ENCODE data around the gene SYNM.
"Not testable (repeated sequence)": the region's sequence is repeated elsewhere in the genome, so short reads cannot be mapped to it uniquely, and the experiment has no call there.

The SYNM gene, protein sequence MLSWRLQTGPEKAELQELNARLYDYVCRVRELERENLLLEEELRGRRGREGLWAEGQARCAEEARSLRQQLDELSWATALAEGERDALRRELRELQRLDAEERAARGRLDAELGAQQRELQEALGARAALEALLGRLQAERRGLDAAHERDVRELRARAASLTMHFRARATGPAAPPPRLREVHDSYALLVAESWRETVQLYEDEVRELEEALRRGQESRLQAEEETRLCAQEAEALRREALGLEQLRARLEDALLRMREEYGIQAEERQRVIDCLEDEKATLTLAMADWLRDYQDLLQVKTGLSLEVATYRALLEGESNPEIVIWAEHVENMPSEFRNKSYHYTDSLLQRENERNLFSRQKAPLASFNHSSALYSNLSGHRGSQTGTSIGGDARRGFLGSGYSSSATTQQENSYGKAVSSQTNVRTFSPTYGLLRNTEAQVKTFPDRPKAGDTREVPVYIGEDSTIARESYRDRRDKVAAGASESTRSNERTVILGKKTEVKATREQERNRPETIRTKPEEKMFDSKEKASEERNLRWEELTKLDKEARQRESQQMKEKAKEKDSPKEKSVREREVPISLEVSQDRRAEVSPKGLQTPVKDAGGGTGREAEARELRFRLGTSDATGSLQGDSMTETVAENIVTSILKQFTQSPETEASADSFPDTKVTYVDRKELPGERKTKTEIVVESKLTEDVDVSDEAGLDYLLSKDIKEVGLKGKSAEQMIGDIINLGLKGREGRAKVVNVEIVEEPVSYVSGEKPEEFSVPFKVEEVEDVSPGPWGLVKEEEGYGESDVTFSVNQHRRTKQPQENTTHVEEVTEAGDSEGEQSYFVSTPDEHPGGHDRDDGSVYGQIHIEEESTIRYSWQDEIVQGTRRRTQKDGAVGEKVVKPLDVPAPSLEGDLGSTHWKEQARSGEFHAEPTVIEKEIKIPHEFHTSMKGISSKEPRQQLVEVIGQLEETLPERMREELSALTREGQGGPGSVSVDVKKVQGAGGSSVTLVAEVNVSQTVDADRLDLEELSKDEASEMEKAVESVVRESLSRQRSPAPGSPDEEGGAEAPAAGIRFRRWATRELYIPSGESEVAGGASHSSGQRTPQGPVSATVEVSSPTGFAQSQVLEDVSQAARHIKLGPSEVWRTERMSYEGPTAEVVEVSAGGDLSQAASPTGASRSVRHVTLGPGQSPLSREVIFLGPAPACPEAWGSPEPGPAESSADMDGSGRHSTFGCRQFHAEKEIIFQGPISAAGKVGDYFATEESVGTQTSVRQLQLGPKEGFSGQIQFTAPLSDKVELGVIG (N-terminal part only)

DNA sequence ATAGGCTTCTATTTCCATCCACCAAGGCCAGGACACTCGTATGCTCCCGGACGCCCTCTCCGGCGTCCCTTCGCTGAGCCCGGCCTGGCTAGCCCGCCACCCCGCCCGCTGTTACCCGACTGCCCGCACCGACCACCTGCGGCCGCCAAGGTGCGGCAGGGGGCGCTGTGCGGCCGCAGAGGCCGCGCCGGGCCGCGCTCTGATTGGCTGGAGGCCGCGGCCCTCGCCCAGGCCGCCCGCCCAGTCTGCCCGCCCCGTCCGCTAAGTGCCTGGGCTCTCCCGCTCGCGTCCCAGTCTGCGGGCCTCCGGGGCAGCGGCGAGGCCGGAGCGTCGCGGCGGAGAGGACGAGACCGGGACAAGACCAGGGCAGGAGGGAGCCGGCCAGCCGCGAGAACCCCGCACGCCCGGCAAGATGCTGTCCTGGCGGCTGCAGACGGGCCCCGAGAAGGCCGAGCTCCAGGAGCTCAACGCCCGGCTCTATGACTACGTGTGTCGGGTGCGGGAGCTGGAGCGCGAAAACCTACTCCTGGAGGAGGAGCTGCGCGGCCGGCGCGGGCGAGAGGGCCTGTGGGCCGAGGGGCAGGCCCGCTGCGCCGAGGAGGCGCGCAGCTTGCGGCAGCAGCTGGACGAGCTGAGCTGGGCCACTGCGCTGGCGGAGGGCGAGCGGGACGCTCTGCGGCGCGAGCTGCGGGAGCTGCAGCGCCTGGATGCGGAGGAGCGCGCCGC, at the start of gene SYNM:
SYNM (plus strand) TSS at position 293 of the 726 bp plus-strand sequence; CDS start at position 413, 120 bp downstream.
- peak; percentile 87 to 96 (median 95) for DNase-seq

DNA sequence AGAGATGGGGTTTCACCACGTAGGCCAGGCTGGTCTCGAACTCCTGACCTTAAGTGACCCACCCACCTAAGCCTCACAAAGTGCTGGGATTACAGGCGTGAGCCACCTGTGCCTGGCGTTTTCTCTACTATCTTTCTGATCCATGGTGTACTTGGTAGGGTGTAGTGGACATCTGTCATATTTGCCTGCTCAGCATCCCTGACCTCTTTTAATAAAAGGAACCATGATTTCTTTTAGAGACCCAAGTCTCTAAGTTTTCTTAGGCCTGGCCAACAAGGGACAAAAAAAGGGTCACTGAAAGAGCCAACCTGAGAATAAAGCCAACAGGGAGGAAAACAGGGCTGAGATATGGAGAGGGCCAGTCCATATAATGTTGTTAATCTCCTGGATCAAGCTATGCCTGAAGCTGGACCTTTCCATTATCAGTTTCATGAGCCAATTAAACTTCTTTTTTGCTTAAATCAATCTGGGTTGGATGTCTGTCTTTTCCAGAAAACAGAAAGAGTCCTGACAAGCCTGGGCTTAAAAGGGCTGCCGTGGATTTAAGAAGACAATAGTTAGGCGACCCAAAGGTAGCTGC, 49.2 kb upstream of the SYNM start:
- DNase-seq: no peak

DNA sequence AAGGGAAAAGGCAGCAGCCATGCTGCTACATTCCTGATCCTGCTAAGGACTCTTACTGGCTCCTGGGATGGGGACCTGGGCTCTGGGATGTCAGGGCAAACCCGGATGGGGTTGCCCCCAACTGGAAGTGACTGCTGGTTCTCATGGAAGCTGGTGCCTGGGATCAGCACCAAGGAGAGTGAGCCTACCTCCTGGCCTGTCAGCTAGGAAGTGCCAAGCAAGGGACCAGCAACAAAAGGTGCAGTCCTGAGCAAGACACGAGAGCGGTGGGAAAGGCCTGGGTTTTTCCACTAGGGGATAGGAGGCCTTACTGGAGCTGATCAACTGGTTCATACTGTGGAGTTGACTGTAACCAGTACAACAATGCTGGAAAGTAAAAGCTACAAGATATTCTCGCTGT, 47.9 kb upstream of the SYNM start:
- no peak for DNase-seq

DNA sequence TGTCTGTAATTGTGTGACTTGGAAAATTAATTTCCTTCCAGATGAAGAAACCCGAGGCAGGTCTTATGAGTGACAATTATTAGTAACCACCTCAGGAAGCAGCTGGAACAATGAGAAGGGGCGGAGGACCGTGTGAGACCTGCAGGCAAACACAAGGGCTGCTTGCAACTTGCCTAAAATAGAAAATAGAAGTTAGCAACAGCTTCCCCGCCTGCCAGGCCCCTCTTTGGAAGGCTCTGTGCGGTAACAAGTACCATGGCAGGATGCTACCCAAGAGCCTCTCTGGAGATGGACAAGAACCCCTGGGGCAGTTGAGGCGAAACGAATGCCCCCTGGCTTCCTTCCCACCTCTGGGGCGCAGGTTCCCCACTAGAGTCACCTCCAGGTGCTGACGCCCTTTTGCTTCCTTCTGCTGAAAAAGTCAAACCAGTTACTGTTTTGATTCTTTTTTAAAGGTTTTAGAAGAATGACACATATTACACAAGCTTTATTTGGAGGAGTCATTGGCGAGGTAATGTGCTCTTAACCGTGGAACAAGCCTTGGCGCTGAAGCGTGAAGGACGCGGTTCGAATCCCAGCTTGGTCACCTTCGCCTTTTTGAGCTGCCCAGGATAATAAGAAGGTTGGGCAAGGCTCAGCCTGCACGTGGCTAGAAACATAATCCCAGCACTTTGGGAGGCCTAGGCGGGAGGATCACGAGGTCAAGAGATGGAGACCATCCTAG, 47.0 kb upstream of the SYNM start:
- DNase-seq: peak in 1 of 3 experiments; percentile 26

DNA sequence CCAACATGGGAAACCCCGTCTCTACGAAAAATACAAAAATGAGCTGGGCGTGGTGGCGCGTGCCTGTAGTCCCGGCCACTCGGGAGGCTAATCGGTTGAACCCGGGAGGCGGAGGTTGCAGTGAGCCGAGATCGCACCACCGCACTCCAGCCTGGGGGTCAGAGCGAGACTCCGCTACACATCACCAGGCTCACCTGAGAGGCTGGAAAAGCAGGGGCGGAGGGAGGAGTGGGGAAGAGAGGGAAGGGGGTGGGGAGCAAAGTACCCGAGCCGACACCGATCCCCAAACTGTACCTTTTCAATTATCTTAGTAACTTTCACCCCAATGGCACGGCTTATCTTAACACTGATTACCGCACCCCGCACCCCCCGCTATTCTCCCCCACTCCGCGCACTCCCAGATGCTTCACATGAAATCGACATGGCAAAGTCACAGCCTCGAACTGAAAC, 46.4 kb upstream of the SYNM start:
- peak in 2 of 3 experiments; percentile 52 to 78 for DNase-seq

DNA sequence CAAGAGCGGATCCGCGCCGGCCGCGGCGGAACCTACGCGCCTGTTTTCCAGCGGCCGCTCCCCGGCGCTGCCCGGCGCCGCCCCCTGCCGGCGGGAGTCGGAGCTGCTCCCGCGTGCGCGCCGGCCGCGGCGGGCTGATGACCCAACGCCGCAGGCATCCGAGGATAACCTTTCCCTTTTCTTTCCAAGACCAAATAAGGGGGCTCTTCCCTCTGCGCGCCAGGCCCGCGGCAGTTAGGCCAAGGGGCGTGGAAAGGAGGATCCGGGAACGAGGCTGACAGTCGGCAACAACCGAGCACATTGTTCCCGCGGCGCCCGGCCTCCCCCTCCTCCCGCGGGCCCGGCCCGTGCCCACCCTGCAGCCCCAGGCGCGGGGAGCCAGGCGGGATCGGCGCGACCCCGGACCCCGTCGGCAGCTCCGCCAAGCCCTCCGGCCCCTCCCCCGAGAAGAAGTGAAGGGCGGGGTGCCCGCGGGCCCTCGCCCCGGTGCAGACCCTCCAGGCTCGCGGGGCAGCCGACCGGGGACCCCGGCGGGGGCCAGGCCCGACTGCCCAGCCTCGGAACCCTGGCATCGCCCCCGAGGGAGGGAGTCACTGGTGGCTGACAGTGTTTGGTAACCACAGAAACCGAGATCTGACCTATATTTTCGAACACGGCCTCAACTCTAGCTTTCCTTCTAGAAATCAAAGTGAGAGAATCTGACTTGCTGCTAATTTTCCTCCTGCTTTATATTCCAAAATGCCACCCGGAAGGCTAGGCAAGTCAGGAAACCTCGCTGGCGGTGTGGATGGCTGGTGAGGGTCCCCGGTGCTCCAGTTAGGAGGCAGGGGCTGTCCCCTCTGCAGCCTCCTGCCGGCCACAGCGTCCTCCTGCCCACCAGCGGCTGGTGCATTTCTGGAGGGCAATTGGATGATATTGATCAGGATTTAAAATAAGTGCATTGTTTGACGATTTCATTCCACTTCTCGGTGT, 45.6 kb upstream of the SYNM start:
- DNase-seq: peak; percentile 69 to 82 (median 78)

DNA sequence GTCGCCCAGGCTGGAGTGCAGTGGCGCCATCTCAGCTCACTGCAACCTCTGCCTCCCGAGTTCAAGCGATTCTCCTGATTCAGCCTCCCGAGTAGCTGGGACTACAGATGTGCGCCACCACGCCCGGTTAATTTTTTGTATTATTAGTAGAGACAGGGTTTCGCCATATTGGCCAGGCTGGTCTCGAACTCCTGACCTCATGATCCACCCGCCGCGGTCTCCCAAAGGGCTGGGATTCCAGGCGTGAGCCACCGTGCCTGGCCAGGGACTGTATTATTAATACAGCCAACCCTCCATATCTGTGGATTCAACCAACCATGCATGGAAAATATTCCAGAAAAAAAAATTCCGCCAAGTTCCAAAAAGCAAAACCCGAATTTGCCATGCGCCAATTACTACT, 44.7 kb upstream of the SYNM start:
- not testable (repeated sequence) for DNase-seq

DNA sequence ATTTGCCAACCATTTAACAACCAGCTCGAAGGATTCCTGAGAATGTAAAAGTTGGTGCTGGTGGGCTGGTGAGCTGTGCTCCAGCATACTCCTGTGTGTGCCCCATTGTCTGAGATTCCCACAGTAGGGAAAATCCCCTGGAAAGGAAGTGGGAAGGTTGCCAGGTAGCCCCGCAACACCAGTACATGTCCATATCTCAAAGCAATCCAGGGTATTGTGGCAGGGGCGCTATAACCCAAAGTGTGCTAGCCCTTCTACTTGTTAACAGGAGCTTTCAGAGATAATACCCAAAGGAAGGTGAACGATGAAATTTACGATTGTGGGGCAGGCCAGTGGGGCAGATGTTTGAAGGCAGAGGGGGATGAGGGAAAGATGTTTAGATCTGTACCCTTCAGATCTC, 42.7 kb upstream of the SYNM start:
- no peak for DNase-seq

DNA sequence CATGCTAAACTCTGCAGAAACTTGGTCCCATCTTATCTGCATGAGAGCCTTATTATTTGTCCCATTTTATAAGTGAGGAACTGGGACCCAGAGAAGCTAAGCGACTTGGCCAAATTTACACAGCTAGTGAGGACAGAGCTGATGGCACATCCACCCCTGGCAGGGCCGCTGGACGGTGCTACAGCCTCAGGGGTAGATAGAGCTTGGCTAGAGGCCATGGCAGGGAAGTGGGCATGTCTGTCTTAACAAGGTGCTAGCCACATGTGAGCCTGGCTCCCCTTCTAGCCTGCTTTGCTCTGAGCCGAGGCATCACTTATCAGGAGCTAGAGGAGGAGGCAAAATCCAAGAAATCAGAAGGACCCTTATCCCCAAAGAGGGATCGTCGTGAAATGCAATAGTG, 36.7 kb upstream of the SYNM start:
- no peak for DNase-seq

DNA sequence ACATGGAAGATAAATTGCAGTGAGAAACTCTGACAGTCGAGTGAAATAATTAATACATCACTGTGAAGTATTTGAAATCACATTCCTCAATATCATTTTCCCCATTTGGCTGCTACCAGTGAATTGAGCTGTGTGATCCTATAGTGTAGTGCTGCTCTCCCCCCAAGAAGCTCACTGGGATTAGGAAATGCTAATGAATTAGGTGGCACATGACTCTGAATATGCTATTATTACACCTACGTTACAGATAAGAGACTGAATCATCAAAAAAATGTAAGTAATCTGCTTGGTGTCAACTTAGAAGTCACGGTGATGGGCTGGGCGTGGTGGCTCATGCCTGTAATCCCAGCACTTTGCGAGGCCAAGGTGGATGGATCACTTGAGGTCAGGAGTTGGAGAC, 34.7 kb upstream of the SYNM start:
- no peak for DNase-seq

DNA sequence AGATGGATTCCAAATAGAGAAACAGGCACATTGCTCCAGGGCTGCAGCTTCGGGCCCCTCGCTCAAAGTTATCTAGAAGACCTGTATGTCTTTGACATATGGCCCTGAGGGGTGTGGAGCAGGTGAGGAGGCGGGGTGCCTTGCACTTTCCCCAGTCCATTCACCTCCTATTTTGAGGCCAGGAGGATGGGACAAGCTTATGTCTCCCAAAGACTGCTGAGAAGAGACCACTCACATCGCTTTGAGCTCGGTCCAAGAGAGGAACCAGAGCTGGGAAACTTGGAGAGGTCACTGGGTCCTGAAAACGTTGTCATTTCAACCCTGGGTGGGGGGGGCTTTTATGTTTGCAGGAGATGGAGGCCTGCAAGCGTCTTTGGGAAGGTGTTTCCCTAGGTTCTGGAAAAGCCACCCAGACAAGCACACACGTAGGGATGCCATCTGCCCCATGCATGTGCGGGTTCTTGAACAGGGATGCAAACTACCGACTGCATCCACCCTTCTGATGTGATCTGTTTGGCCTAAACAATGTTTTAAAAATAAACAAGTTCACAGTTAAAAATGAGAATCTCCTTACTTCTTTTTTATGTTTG, 33.7 kb upstream of the SYNM start:
- no peak for DNase-seq

DNA sequence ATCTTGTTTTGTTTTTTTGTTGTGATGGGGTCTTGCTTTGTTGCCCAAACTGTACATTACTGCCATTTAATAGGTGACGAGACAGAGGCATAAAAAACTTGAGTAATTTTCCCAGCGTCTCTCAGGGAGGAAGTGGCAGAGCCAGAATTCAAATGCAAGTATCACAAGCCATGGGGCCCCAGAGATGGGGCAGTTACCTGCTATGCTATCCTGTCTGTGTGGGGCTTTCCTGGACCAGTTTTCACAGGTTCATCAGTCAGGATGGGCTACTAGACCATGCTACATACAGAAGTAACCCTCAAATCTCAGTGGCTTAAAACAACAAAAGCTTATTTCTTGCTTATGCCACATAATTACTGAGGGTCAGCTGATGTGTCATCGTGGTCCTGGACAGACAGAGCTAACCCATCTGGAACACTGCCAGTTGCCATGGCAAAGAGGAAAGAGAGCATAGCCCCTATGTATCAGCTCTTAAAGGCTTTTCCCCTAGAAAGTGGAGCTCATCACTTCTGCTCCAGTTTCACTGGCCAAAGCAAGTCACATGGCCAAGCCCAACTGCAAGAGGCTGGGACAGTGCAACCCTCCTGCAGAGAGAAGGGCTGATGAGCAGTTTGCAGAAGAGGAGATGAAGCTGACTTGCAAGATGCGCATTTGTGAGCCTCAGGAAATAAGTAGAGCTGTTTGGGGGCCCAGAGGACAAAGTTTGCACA, 31.7 kb upstream of the SYNM start:
- DNase-seq: peak in 1 of 3 experiments; percentile 24

DNA sequence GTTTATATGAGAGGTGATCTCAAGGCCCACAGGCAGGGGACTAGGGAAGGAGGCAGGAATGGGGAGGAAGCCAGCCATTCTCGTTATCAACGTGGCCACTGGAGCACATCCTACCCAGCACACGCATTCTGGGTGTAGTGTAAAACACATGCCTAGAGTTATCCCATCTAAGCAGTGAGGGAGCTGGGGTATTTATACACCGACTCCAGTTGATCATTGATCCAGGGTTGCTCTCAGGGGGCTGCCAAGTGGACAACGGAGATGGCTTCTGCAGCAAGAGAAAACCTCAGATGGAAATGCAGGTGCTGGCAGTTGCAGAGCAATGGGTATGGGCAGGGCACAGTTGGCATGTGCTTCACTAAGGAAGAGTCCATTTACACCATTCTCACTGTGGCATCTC, 30.4 kb upstream of the SYNM start:
- no peak for DNase-seq

DNA sequence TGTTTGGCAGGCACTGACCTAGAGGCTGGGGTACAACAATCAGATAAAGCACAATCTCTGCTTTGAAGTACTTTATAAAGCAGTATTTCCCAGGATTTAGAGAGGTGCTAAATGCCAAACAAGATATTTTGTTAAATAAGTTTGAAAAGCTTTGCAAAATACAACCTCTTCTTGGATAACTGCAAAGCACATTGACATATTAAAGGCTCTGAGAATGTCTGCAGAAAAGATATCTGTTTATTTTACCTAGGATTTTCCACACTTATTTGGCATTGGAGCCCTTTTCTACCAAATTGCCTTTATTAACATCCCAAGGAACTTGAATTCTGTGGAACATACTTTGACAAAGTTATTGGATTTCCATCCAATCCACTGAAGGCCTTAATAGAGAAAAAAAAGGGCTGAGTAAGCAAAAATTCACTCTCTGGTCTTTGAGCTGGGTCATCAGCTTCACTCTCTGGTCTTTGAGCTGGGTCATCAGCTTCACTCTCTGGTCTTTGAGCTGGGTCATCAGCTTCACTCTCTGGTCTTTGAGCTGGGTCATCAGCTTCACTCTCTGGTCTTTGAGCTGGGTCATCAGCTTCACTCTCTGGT, 29.7 kb upstream of the SYNM start:
- not testable (repeated sequence) for DNase-seq

DNA sequence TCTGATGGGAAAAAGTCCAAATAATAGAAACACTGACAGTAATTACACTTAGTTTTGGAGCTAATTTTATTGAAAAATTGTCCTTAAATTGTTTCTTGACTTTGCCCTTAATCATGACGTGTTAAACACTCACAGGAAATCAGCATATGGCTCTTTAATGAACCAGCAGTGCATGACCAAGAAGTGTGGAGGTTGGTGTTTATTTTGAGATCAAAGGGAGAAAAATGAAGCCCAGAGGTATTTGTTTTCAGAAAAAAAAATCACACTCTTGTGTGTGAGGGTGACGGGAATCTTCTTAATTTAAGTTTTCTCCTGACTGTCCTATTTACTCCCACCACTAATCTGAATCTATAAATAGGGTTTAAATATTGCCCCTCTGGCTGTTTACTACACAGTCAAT, 28.8 kb upstream of the SYNM start:
- DNase-seq: peak in 1 of 3 experiments; percentile 70

DNA sequence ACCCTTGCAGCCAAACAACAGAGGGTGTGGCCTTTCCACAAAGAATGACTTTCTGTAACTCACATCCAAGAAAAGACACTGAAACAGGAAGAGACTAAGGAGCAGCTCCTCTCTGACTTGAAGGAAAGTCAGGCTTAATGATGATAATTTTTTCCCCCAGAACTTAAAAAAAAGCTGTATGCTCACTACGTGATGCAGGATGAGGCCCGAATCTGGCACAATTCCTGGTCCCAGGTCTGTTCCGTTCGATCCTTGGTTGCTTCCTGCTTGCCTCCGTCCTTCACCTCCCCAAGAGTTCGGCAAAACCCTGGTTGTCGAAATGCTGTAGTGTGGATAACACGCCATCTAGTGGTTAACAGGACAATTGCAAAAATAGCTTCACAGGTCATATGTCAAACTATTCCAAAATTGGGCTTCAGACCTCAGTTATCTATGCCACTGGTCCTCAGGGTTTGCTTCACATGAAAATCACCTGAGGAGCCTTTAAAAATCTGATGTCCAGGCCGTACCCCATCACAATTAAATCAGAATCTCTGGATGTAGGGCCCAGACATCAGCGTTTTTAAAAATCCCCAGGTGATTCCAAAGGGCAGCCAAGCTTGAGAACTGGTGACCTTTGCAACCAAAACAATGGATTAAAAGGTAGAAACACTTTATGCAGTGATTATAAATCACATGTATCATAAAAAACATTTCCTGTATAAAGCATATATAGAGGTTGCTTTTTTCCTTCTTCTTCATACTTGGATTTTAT, 28.1 kb upstream of the SYNM start:
- DNase-seq: peak; percentile 72 to 95 (median 83)

DNA sequence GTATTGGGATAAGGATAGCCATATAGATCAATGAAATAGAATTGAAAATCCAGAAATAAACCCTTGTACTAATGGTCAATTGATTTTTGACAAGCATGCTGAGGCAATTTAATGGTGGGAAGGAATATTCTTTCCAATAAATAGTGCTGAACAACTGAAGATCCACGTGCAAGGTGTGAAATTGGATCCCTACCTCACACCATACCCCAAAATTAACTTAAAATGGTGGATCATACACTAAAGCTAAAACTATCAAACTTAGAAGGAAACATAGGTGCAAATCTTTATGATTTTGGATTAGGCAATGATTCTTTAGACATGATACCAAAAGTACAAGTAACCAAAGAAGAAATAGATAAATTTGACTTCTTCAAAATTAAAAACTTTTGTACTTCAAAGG, 22.1 kb upstream of the SYNM start:
- no peak for DNase-seq

DNA sequence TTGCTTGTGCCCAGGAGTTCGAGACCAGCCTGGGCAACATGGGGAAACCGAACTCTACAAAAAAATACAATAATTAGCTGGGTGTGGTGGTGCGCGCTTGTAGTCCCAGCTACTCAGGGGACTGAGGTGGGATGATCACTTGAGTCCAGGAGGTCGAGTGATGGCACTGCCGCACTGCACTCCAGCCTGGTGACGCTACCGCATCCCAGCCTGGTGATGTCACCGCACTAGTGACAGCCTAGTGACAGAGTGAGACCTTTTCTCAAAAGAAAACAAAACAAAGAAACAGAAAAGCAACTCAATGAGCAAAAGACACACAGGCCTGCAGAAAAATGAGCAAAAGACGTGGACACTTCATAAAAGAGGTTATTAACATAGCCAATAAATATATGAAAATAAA, 19.9 kb upstream of the SYNM start:
- DNase-seq: no peak

All from NCI-H1417 (cell line).